Activated T-helper 1 cell treated with anti-CD3 and anti-CD28 coated beads, Interleukin-2, amount 50 U/mL, for 16 hours (primary cell): ENCODE measurements around the gene C15orf39.
"Not testable (repeated sequence)": the region's sequence is repeated elsewhere in the genome, so short reads cannot be mapped to it uniquely, and the experiment has no call there.

Source experiments
- DNase-seq, 2 donors: peaks; one replicate each; pipeline ENCODE4 v3.0.0-alpha.2; 2020; ENCODE audit warnings: low read depth in 1 of 2, low spot score in 1 of 2

C15orf39 gene

DNA sequence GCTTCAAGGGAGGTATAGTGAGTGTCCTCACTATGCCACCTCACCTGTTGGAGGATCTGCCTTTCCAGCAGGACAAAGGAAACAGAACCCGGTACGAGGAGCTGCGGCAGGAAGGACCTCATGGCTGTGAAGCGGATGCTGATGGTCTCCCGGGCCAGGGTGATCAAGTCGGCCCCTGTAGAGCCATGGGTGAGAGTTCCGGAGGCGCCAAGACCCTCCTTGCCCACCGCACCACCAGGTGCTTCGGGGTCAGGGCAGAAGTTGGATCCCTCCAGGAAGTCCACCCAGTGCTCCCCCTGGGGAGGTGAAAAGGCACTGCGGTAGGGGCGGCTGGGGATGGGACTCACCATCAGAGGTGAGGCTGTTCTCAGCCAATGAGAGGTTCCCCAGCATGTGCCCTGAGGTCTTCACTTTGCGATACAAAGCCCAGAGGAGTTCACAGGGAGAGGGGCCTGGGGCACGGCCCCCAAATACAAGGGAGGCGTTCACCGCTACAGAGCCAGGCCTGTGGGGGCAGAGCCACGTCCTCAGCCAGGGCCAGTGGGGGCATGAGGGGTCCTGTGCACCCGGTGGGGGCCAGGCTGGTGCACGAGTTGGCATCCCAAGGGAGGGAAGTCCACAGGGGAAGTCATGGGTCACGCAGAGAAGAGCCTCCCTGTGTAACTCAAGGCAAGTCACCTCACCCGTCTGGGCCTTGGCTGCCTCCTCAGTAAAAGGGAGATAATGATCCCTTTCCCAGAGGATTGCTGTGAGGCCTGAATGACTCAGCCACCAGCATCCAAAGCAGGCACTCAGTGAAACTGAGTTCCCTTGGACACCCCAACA, 27.7 kb downstream of the C15orf39 start:
- DNase-seq, result no peak

- no peak for DNase-seq
Measured at GRCh38 chr15:75230016-75230343, 28.3 kb downstream of the C15orf39 start.

GRCh38 chr15:75230551-75231371, 29.1 kb downstream of the C15orf39 start:
- no peak for DNase-seq

DNA sequence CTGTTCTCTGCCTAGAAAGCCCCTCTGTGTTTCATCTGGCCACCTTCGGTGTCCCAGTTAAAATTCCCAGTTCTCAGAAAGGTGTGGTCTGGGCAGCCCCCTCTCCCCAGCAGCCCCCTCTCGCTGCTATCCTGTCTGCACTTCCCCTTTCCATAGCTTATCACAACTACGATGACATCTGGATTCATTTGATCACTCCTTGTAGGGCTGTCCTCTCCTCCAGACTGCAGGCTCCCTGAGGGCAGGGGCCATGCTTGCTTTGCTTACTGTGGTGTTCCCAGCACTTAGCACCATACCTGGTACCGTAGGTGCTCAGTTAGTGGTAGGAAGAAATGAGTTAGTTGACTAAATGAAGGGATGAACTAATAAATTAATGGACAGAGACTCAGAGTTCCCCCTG, 30.2 kb downstream of the C15orf39 start:
- no peak for DNase-seq

- no peak for DNase-seq
Measured at GRCh38 chr15:75232252-75232813, 30.7 kb downstream of the C15orf39 start.

- DNase-seq, result no peak
Measured at GRCh38 chr15:75232826-75233503, 31.3 kb downstream of the C15orf39 start.

DNA sequence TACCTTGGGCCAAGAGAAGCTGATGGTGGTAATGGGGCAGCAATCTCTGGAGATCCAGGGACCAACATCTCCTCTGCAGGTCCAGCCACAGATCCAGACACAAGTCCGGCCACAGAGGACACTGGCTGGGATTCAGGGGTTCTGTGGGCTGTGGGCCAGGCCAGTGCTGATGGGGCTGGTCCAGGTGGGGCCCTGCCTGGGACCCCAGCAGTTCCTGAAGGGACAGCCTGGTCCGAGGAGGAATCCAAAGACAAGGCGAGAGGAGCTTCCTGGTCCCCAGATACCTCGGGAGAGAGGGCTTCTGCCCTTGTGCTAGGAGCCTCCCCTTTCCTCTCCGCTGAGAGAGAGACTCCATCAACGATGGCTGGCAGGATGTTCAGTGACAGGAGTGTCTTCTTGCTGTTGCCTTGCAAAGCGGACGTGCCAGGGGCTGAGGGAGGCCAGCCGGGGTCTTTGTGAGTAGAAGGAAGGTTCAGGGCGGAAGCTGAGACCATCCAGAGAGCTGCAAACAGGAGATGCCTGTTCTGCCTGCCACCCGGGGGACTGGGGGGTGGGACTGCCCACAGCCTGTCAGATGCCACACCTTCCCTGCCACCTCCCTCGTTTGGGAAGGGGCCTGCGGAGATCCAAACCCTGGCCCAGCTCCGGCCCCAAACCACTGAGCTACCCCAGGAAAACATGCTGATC, 32.0 kb downstream of the C15orf39 start:
- DNase-seq, result no peak

DNA sequence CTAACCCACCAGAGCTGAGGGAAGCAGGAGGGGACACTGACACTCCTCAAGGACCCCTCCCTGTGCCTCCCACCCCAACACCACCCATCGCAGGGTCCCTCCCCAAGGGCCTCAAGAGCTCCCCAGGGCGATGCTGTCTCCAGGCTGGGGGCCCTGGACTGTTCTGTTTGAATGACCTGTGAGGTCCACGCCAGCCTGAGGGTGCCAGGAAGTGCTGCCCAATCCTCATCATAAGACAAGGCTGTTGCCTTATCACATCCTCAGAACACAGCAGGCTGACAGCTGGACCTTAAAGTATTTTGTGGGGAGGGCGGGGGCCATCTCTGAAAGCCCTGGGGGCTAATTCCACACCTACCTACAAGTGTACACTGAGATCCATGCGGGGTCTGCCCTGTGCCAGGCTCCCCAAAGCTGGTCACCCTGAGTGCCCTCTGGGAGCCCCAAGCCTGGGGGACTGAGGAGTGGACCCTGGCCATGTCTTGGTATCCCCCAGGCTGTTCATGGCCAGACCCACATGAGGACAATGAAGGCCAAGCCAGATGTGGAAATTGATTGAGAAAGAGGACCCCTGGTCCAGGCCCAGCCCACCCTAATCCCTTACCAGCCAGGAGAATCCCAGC, 32.6 kb downstream of the C15orf39 start:
- DNase-seq, result no peak

DNA sequence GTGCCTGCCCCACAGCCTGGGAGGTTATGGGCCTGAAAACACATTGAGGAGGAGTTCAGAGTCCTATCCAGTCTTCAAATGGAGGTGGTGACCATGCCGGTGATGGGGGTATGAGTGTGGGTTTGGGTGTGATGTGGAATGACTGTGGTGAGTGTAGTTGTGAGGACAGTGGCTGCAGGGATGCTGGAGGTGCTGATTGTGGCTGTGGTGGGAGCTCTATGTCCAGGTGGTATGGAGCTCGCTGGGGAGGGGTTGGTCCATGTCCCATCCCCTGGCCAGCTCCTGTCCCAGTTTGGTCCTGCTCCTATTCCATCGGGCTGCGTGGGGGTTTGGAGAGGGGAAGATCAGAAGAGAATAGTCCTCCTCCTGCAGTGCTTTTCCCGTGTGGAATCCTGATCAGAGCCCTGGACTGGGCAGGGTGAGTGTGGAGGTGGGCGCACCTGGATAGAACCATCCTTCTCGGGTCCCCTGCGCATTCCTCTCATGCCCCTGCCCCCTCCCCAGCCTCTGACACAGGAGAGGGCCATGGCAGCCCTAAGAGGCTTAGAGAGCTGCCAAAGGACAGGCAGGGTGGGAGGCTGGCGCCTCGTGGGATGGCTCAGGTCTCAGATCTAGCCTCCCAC, 33.5 kb downstream of the C15orf39 start:
- no peak for DNase-seq

- DNase-seq, result no peak
Measured at GRCh38 chr15:75235760-75236729, 34.4 kb downstream of the C15orf39 start.

DNA sequence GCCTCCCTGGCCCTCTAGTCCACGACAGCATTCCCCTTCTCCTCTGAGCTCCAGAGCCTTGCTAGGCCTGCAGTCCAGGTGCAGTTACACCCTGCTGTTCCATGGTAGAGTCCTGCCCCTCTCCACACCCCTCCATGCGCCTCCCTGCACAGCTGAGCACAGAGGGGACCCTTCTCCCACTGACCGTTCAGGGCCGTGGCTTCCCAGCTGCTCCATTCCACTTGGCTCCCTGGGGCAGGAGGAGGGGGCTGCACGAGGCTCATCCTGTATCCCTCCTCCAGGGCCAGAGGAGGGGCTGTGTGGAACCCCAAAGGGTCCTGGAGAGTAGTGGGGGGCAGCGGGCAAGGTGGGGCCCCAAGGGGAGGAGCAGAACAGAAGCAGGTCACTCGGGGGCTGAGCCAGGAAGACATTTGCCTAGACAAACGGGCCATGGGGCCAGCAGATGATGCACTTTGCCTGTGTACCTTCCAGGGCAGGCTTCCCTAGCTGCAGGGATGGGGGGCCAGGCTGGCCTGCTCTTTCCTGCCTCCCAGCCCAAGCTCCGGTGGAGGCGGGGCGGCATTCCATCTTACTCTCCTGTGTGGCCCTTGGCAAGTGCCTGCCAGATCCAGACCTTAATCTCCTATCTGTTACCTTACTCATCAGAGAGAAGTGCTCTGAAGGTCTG, 35.8 kb downstream of the C15orf39 start:
- no peak for DNase-seq

GRCh38 chr15:75238150-75238549, 36.5 kb downstream of the C15orf39 start:
- no peak for DNase-seq

GRCh38 chr15:75245741-75246140, 44.1 kb downstream of the C15orf39 start:
- not testable (repeated sequence) for DNase-seq

DNA sequence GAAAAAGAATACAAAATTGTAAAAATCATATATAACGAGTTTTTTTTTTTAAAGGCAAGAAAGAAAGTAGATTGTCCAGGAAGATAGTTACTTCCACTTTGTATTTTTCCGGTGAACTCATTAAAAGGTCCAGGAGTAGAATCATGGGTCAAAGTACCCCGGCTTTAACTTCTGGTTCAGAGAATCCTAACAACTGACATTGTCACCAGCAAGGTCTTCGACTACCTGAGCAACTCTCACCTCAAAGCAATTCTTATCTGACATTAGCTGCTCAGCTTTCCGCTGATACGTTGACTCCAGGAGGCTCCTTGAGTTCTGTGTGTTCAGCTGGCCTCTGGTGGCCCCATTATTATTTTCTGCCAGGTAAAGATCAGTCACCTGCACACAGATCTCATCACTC, 47.3 kb downstream of the C15orf39 start:
- DNase-seq, result not testable (repeated sequence)

- DNase-seq, result no peak
Measured at GRCh38 chr15:75249726-75250125, 48.0 kb downstream of the C15orf39 start.

DNA sequence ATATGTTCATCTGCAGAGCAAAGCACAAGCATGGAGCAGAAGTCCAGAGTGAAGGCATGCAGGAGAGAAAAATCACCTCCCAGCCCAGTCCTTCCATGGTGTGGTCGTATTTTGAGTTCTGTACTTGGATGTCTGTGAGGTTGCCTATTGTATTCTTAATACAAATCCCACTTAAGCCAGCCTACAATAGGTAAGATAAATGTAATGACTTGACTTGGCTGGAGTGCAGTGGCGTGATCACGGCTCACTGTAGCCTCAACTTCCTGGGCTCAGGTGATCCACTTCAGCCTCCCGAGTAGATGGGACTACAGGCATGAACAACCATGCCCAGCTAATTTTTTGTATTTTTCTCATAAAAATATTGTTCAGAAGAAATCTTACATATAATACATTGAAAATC, 49.7 kb downstream of the C15orf39 start:
- DNase-seq, result not testable (repeated sequence)

- DNase-seq, result not testable (repeated sequence)
Measured at GRCh38 chr15:75252285-75252684, 50.6 kb downstream of the C15orf39 start.

DNA sequence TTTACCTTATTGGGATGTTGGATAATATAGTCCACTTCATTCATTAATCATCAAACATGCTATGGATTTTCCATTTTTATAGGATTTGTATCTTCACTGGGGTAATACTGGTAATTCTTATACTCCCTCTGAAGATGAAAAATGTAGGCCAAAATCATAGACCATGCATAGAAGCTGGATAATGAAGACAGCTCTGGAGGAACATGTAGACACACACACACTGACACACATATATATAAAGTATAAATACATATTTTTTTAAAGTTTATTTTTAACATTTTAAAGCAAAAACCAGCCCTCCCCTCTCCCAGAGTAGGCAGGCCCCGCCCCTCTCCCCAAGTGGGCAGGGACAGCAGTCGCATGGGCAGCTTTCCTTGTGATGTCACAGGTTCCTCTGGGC, 56.4 kb downstream of the C15orf39 start, which contains the start of gene GOLGA6C:
TSS of gene GOLGA6C (plus strand) at position 301 of the 400 bp plus-strand sequence. CDS start 265 bp downstream, outside the sequence.
- not testable (repeated sequence) for DNase-seq
